ENCODE results near the gene TBC1D9B.

GRCh38 chr5:179814090-179814489 lies 93.6 kb downstream of the TBC1D9B start:
- TF ChIP-seq CTCF (IDR thresholded peaks at IDR 0.05 in 4 of 5, conservative IDR thresholded peaks at IDR 0.05 in 1 of 5) (no peak), POLR2A (IDR thresholded peaks at IDR 0.05) (no peak)

Data from gastrocnemius medialis (tissue), 4 donors.